Liver (tissue), 9 donors: ENCODE results near the gene TATDN2. TPM values are rescaled to one million over a fixed set of nuclear protein-coding genes. Genes with fewer than 3 reads are reported as not detected.

Experiments used
- DNase-seq: peaks from one replicate; pipeline ENCODE4 v3.0.0-alpha.2; 2017; ENCODE audit warnings: low spot score
- H3K27ac ChIP-seq, 2 donors: one replicate each; pipeline ENCODE4 v1.7.0; 2013; ENCODE audit warnings: inconsistent platforms in 2 of 2, low read length in 2 of 2, control low read depth in 1 of 2, low read depth in 1 of 2, mild to moderate bottlenecking in 1 of 2
- H3K27me3 ChIP-seq, 4 donors: one replicate each; pipeline versions ENCODE4 v1.6.1 to v1.7.0; 2013; ENCODE audit warnings: low read length in 3 of 4, inconsistent platforms in 1 of 4, mild to moderate bottlenecking in 1 of 4, moderate library complexity in 1 of 4; ENCODE audit not compliant: control insufficient read depth in 4 of 4, insufficient read depth in 4 of 4
- H3K36me3 ChIP-seq, 4 donors: one replicate each; pipeline versions ENCODE4 v1.6.1 to v1.7.0; 2013; ENCODE audit warnings: low read length in 3 of 4, mild to moderate bottlenecking in 3 of 4, low read depth in 1 of 4, moderate library complexity in 1 of 4; ENCODE audit not compliant: control insufficient read depth in 4 of 4, insufficient read depth in 3 of 4
- H3K4me1 ChIP-seq, 4 donors: one replicate each; pipeline versions ENCODE4 v1.6.1 to v1.7.0; 2013; ENCODE audit warnings: low read length in 3 of 4, mild to moderate bottlenecking in 3 of 4, moderate library complexity in 1 of 4; ENCODE audit not compliant: control insufficient read depth in 4 of 4, insufficient read depth in 4 of 4
- H3K4me3 ChIP-seq, 3 donors: one replicate each; pipeline versions ENCODE4 v1.6.1 to v1.7.0; 2013; ENCODE audit warnings: low read length in 3 of 3, control low read depth in 1 of 3, low read depth in 1 of 3, mild to moderate bottlenecking in 1 of 3
- H3K9ac ChIP-seq, 2 donors: one replicate each; pipeline ENCODE4 v1.7.0; 2013; ENCODE audit warnings: low read length in 2 of 2, mild to moderate bottlenecking in 2 of 2, moderate library complexity in 2 of 2, control low read depth in 1 of 2, low read depth in 1 of 2
- H3K9me3 ChIP-seq, 4 donors: one replicate each; pipeline versions ENCODE4 v1.6.1 to v1.7.0; 2013; ENCODE audit warnings: low read length in 3 of 4; ENCODE audit not compliant: control insufficient read depth in 4 of 4
- EGR1 ChIP-seq, 2 donors: IDR thresholded peaks; 2 replicates each; pipeline ENCODE4 v1.6.1; 2016 to 2018; ENCODE audit warnings: antibody characterized with exemption in 2 of 2, low read depth in 2 of 2
- FOXA1 ChIP-seq: IDR thresholded peaks from 2 replicates; pipeline ENCODE4 v1.6.1; 2016; ENCODE audit warnings: antibody characterized with exemption
- FOXA2 ChIP-seq: IDR thresholded peaks from 2 replicates; pipeline ENCODE4 v1.6.1; 2016; ENCODE audit warnings: antibody characterized with exemption
- HNF4A ChIP-seq, 2 donors: conservative IDR thresholded peaks; 2 replicates each; pipeline ENCODE4 v1.6.1; 2016; ENCODE audit warnings: antibody characterized with exemption in 2 of 2, mild to moderate bottlenecking in 2 of 2
- HNF4G ChIP-seq: IDR thresholded peaks from 2 replicates; pipeline ENCODE4 v1.6.1; 2016; ENCODE audit warnings: antibody characterized with exemption
- JUND ChIP-seq, 2 donors: IDR thresholded peaks; 2 replicates each; pipeline ENCODE4 v1.6.1; 2016; ENCODE audit warnings: antibody characterized with exemption in 2 of 2
- RAD21 ChIP-seq, 2 donors: IDR thresholded peaks; 2 replicates each; pipeline ENCODE4 v1.6.1; 2016; ENCODE audit warnings: antibody characterized with exemption in 2 of 2, mild to moderate bottlenecking in 2 of 2
- REST ChIP-seq: IDR thresholded peaks from 2 replicates; pipeline ENCODE4 v1.6.1; 2016; ENCODE audit warnings: antibody characterized with exemption, mild to moderate bottlenecking
- SP1 ChIP-seq: IDR thresholded peaks from 2 replicates; pipeline ENCODE4 v1.6.1; 2018; ENCODE audit warnings: antibody characterized with exemption, mild to moderate bottlenecking
- TAF1 ChIP-seq: conservative IDR thresholded peaks from 2 replicates; pipeline ENCODE4 v1.6.1; 2016; ENCODE audit warnings: antibody characterized with exemption, mild to moderate bottlenecking
- YY1 ChIP-seq: IDR thresholded peaks from 2 replicates; pipeline ENCODE4 v1.6.1; 2016; ENCODE audit warnings: antibody characterized with exemption, mild to moderate bottlenecking
- WGBS: extraction: QIAGEN DNeasy Blood & Tissue Kit; methylation state at CpG from one replicate; pipeline ENCODE4 v1.1.7; 2013; 5-methylcytosine and 5-hydroxymethylcytosine counted together
- polyA plus RNA-seq, 2 donors: library from polyadenylated mRNA; stranded (reverse) in 1 of 2; unstranded in 1 of 2; fragments of 200-250 nt in 1 of 2; fragments of >200 nt in 1 of 2; fragmentation: Nextera tagmentation in 1 of 2; extraction: Ambion mirVana in 1 of 2; gene quantifications; one replicate each; pipeline versions ENCODE4 v1.2.1 to v1.2.3, GENCODE V29; 2013 to 2015
- total RNA-seq, 2 donors: library from RNA; depleted of rRNA; stranded (reverse); fragments of >200 nt; gene quantifications; one replicate each; pipeline ENCODE4 v1.2.3, GENCODE V29; 2014
- TF ChIP-seq, protein P1 (sequence below): IDR thresholded peaks from 2 replicates; pipeline ENCODE4 v1.6.1; 2016; ENCODE audit warnings: antibody characterized with exemption
- TF ChIP-seq, protein P2 (sequence below): IDR thresholded peaks from 2 replicates; pipeline ENCODE4 v1.6.1; 2016; ENCODE audit warnings: antibody characterized with exemption
- TF ChIP-seq, protein P3 (sequence below): IDR thresholded peaks from 2 replicates; pipeline ENCODE4 v1.6.1; 2016; ENCODE audit warnings: antibody characterized with exemption
- donor health status: healthy.
- donor health status: healthy.
- donor health status: healthy.
- donor health status: healthy.
- donor health status: healthy.

TATDN2 gene
- total and polyA plus RNA-seq, 4 donors, result 3.7 to 14.2 (median 9.0) TPM

- TF ChIP-seq EGR1 (IDR thresholded peaks at IDR 0.05; ENCODE audit: low read depth in 2 of 2) (no peak), FOXA2 (no peak), SP1 (no peak), HNF4A (conservative IDR thresholded peaks at IDR 0.05) (no peak), REST (no peak), FOXA1 (no peak), RAD21 (IDR thresholded peaks at IDR 0.05) (no peak)
- TF ChIP-seq, protein P1, sequence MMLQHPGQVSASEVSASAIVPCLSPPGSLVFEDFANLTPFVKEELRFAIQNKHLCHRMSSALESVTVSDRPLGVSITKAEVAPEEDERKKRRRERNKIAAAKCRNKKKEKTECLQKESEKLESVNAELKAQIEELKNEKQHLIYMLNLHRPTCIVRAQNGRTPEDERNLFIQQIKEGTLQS, result no peak
- DNase-seq, result no peak
- H3K36me3 ChIP-seq, result peaks cover 7 to 20% (median 13%) of the 10 kb centered on the region in 4 donors
- H3K27me3 ChIP-seq, result no peaks in the 10 kb centered on the region
- no peak overlapping the region for H3K27ac ChIP-seq
- no peaks in the 10 kb centered on the region for H3K9me3 ChIP-seq
- peaks cover 0 to 13% (median 8%) of the 10 kb centered on the region in 4 donors for H3K4me1 ChIP-seq
- H3K4me3 ChIP-seq, result no peak overlapping the region
- no peak overlapping the region for H3K9ac ChIP-seq
Measured at GRCh38 chr3:10268116-10268515, 19.9 kb downstream of the TATDN2 start.

GRCh38 chr3:10268930-10269329 lies 20.7 kb downstream of the TATDN2 start:
- WGBS, result 95% methylated on average over 5 of the region's 5 CpGs
- no peaks in the 10 kb centered on the region for H3K9me3 ChIP-seq
- H3K27me3 ChIP-seq, result no peaks in the 10 kb centered on the region
- TF ChIP-seq YY1 (no peak), HNF4G (no peak), JUND (IDR thresholded peaks at IDR 0.05) (no peak), TAF1 (no peak), HNF4A (conservative IDR thresholded peaks at IDR 0.05) (no peak), FOXA2 (no peak), FOXA1 (no peak), SP1 (no peak)
- TF ChIP-seq, protein P2, sequence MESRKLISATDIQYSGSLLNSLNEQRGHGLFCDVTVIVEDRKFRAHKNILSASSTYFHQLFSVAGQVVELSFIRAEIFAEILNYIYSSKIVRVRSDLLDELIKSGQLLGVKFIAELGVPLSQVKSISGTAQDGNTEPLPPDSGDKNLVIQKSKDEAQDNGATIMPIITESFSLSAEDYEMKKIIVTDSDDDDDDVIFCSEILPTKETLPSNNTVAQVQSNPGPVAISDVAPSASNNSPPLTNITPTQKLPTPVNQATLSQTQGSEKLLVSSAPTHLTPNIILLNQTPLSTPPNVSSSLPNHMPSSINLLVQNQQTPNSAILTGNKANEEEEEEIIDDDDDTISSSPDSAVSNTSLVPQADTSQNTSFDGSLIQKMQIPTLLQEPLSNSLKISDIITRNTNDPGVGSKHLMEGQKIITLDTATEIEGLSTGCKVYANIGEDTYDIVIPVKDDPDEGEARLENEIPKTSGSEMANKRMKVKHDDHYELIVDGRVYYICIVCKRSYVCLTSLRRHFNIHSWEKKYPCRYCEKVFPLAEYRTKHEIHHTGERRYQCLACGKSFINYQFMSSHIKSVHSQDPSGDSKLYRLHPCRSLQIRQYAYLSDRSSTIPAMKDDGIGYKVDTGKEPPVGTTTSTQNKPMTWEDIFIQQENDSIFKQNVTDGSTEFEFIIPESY, result no peak
- H3K27ac ChIP-seq, result no peak overlapping the region
- no peak overlapping the region for H3K4me3 ChIP-seq
- H3K4me1 ChIP-seq, result peaks cover 2 to 21% (median 16%) of the 10 kb centered on the region in 4 donors
- H3K9ac ChIP-seq, result no peak overlapping the region
- peaks cover 7 to 20% (median 13%) of the 10 kb centered on the region in 4 donors for H3K36me3 ChIP-seq
- DNase-seq, result no peak

GRCh38 chr3:10269443-10269842 lies 21.2 kb downstream of the TATDN2 start:
- peaks cover 7 to 20% (median 12%) of the 10 kb centered on the region in 4 donors for H3K36me3 ChIP-seq
- 96% methylated on average over 5 of the region's 5 CpGs for WGBS
- no peak overlapping the region for H3K9ac ChIP-seq
- peaks cover 2 to 26% (median 21%) of the 10 kb centered on the region in 4 donors for H3K4me1 ChIP-seq
- TF ChIP-seq, protein P1, result no peak
- TF ChIP-seq HNF4G, result no peak
- no peak for TF ChIP-seq JUND (IDR thresholded peaks at IDR 0.05)
- no peak for TF ChIP-seq RAD21 (IDR thresholded peaks at IDR 0.05)
- no peak for TF ChIP-seq SP1
- TF ChIP-seq, protein P3, sequence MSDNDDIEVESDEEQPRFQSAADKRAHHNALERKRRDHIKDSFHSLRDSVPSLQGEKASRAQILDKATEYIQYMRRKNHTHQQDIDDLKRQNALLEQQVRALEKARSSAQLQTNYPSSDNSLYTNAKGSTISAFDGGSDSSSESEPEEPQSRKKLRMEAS, result no peak
- TF ChIP-seq, protein P2, result no peak
- no peak for TF ChIP-seq HNF4A (conservative IDR thresholded peaks at IDR 0.05)
- no peak for TF ChIP-seq YY1
- TF ChIP-seq TAF1, result no peak
- TF ChIP-seq REST, result no peak
- no peak overlapping the region for H3K27ac ChIP-seq
- no peaks in the 10 kb centered on the region for H3K27me3 ChIP-seq
- DNase-seq, result no peak
- no peak overlapping the region for H3K4me3 ChIP-seq
- H3K9me3 ChIP-seq, result no peaks in the 10 kb centered on the region
